H9 (cell line): ENCODE measurements around the gene ANKRD13A. TPM values are rescaled to one million over a fixed set of nuclear protein-coding genes. Genes with fewer than 3 reads are reported as not detected.

Experiments
- DNase-seq: peaks from one replicate; pipeline ENCODE4 v3.0.0-alpha.2; 2017
- H2AFZ ChIP-seq: one replicate; pipeline ENCODE4 v1.6.1; 2013; ENCODE audit warnings: mild to moderate bottlenecking, low read length, control low read depth, moderate library complexity
- H2AK5ac ChIP-seq: 2 replicates; pipeline ENCODE4 v1.6.1; 2013; ENCODE audit warnings: low read length, control low read depth, mixed read lengths; ENCODE audit not compliant: insufficient read length
- H2BK120ac ChIP-seq: one replicate; pipeline ENCODE4 v1.6.1; 2013; ENCODE audit warnings: low read depth, mild to moderate bottlenecking, low read length, control low read depth, inconsistent platforms; ENCODE audit not compliant: poor library complexity, severe bottlenecking
- H2BK12ac ChIP-seq: 2 replicates; pipeline ENCODE4 v1.6.1; 2013; ENCODE audit warnings: low read length, control low read depth, mixed read lengths, low read depth; ENCODE audit not compliant: insufficient read length
- H2BK15ac ChIP-seq: 2 replicates; pipeline ENCODE4 v1.6.1; 2013; ENCODE audit warnings: low read depth, low read length, control low read depth
- H2BK20ac ChIP-seq: one replicate; pipeline ENCODE4 v1.6.1; 2013; ENCODE audit warnings: low read depth, mild to moderate bottlenecking, low read length, control low read depth, inconsistent platforms; ENCODE audit not compliant: poor library complexity, severe bottlenecking
- H2BK5ac ChIP-seq: 2 replicates; pipeline ENCODE4 v1.6.1; 2013; ENCODE audit warnings: low read length, control low read depth, mixed read lengths; ENCODE audit not compliant: insufficient read length
- H3K14ac ChIP-seq: 2 replicates; pipeline ENCODE4 v1.6.1; 2013; ENCODE audit warnings: low read length, control low read depth; ENCODE audit not compliant: insufficient read depth
- H3K18ac ChIP-seq: 2 replicates; pipeline ENCODE4 v1.6.1; 2013; ENCODE audit warnings: low read depth, mild to moderate bottlenecking, mixed read lengths, low read length, control low read depth; ENCODE audit not compliant: insufficient read length
- H3K23ac ChIP-seq: 2 replicates; pipeline ENCODE4 v1.6.1; 2013; ENCODE audit warnings: low read length, control low read depth, mixed read lengths, low read depth; ENCODE audit not compliant: insufficient read length
- H3K23me2 ChIP-seq: 2 replicates; pipeline ENCODE4 v1.6.1; 2013; ENCODE audit warnings: low read depth, mild to moderate bottlenecking, mixed read lengths, low read length, control low read depth; ENCODE audit not compliant: insufficient read length, poor library complexity, severe bottlenecking
- H3K27ac ChIP-seq: 2 replicates; pipeline ENCODE4 v1.5.1; 2013; ENCODE audit warnings: low read length, control low read depth, mixed read lengths, low read depth; ENCODE audit not compliant: insufficient read length
- H3K27me3 ChIP-seq: 2 replicates; pipeline ENCODE4 v1.6.1; 2013; ENCODE audit warnings: low read length, control low read depth, inconsistent platforms; ENCODE audit not compliant: insufficient read depth
- H3K4ac ChIP-seq: 2 replicates; pipeline ENCODE4 v1.6.1; 2013; ENCODE audit warnings: low read depth, mild to moderate bottlenecking, control low read depth, inconsistent platforms, low read length, moderate library complexity
- H3K4me1 ChIP-seq: 2 replicates; pipeline ENCODE4 v1.6.1; 2013; ENCODE audit warnings: low read length, control low read depth, inconsistent platforms; ENCODE audit not compliant: insufficient read depth
- H3K4me2 ChIP-seq: 2 replicates; pipeline ENCODE4 v1.6.1; 2013; ENCODE audit warnings: low read length, control low read depth, mixed read lengths; ENCODE audit not compliant: insufficient read length, insufficient read depth
- H3K56ac ChIP-seq: 2 replicates; pipeline ENCODE4 v1.6.1; 2013; ENCODE audit warnings: low read depth, mild to moderate bottlenecking, mixed read lengths, low read length, control low read depth; ENCODE audit not compliant: insufficient read length
- H3K79me1 ChIP-seq: 2 replicates; pipeline ENCODE4 v1.6.1; 2013; ENCODE audit warnings: low read depth, mild to moderate bottlenecking, moderate library complexity, low read length, control low read depth, inconsistent platforms; ENCODE audit not compliant: insufficient read depth, poor library complexity, severe bottlenecking
- H3K79me2 ChIP-seq: 2 replicates; pipeline ENCODE4 v1.6.1; 2013; ENCODE audit warnings: low read length, control low read depth, inconsistent platforms; ENCODE audit not compliant: insufficient read depth
- H3K9ac ChIP-seq: 2 replicates; pipeline ENCODE4 v1.6.1; 2013; ENCODE audit warnings: low read length, control low read depth, mixed read lengths; ENCODE audit not compliant: insufficient read length; ENCODE audit errors: extremely low read depth
- H3K9me3 ChIP-seq: one replicate; pipeline ENCODE4 v1.6.1; 2013; ENCODE audit warnings: low read depth, low read length, inconsistent platforms; ENCODE audit not compliant: control insufficient read depth
- H3T11ph ChIP-seq: one replicate; pipeline ENCODE4 v1.6.1; 2013; ENCODE audit warnings: mild to moderate bottlenecking, low read length, control low read depth, inconsistent platforms
- H4K20me1 ChIP-seq: one replicate; pipeline ENCODE4 v1.6.1; 2013; ENCODE audit not compliant: control insufficient read depth, insufficient read length, insufficient read depth
- H4K5ac ChIP-seq: 2 replicates; pipeline ENCODE4 v1.6.1; 2013; ENCODE audit warnings: low read depth, mild to moderate bottlenecking, mixed read lengths, low read length, control low read depth; ENCODE audit not compliant: insufficient read length
- H4K8ac ChIP-seq: replicated peaks from 2 replicates; pipeline ENCODE4 v1.6.1; 2013; ENCODE audit warnings: low read length, control low read depth, mixed read lengths, low read depth; ENCODE audit not compliant: insufficient read length
- H4K91ac ChIP-seq: 2 replicates; pipeline ENCODE4 v1.6.1; 2013; ENCODE audit warnings: low read depth, mild to moderate bottlenecking, moderate library complexity, mixed read lengths, low read length, control low read depth; ENCODE audit not compliant: insufficient read length
- H3K27ac Mint-ChIP-seq, 3 experiments: 2 replicates in 2 of 3; 3 replicates in 1 of 3; pipeline ENCODE4 v1.8.0; 2020 to 2021; ENCODE audit warnings: mixed read lengths in 3 of 3, mild to moderate bottlenecking in 1 of 3, moderate library complexity in 1 of 3
- H3K27me3 Mint-ChIP-seq: 2 replicates; pipeline ENCODE4 v1.8.0; 2021; ENCODE audit warnings: low read depth, mild to moderate bottlenecking, moderate library complexity, mixed read lengths
- H3K36me3 Mint-ChIP-seq, 3 experiments: 2 replicates in 2 of 3; 3 replicates in 1 of 3; pipeline ENCODE4 v1.8.0; 2020 to 2021; ENCODE audit warnings: low read depth in 3 of 3, mixed read lengths in 3 of 3; ENCODE audit not compliant: insufficient read depth in 1 of 3
- H3K4me1 Mint-ChIP-seq, 2 experiments: 2 replicates each; pipeline ENCODE4 v1.8.0; 2020; ENCODE audit warnings: mixed read lengths in 2 of 2
- H3K4me3 Mint-ChIP-seq, 2 experiments: 2 replicates in 1 of 2; 3 replicates in 1 of 2; pipeline ENCODE4 v1.8.0; 2020 to 2021; ENCODE audit warnings: mild to moderate bottlenecking in 2 of 2, mixed read lengths in 2 of 2, moderate library complexity in 1 of 2
- H3K9me3 Mint-ChIP-seq, 2 experiments: 2 replicates in 1 of 2; 3 replicates in 1 of 2; pipeline ENCODE4 v1.8.0; 2020; ENCODE audit warnings: mild to moderate bottlenecking in 2 of 2, mixed read lengths in 2 of 2, moderate library complexity in 1 of 2
- CTCF ChIP-seq: fragments of 200-600 bp; sonication (generic); conservative IDR thresholded peaks from 3 replicates; pipeline ENCODE4 v1.8.0; 2021; ENCODE audit warnings: antibody characterized with exemption, mild to moderate bottlenecking
- WGBS: extraction: QIAGEN DNeasy Blood & Tissue Kit; methylation state at CpG from one replicate; pipeline ENCODE4 v1.1.7; 2013; ENCODE audit warnings: missing lambda C conversion rate, low lambda C conversion rate, mixed read lengths; ENCODE audit not compliant: insufficient read length; ENCODE audit errors: extremely low coverage; 5-methylcytosine and 5-hydroxymethylcytosine counted together
- total RNA-seq: library from RNA; stranded (reverse); gene quantifications from 2 replicates; pipeline ENCODE4 v1.2.1, GENCODE V29; 2021

The ANKRD13A gene
- total RNA-seq, 1 experiment from 2014 or later = 18.0 TPM

GRCh38 chr12:109991586-109991985, 7.6 kb upstream of the ANKRD13A start:
- Histone ChIP-seq H3K9ac (no peak overlapping the region), H3K14ac (no peak overlapping the region), H2BK20ac (no peak overlapping the region), H3K79me1 (no peaks in the 10 kb centered on the region), H3K56ac (no peak overlapping the region), H4K8ac (no peak overlapping the region), H3K27me3 (no peaks in the 10 kb centered on the region), H3K27ac (no peak overlapping the region), H3K23me2 (peaks cover 4% of the 10 kb centered on the region), H4K5ac (no peak overlapping the region), H3K79me2 (no peaks in the 10 kb centered on the region), H2AK5ac (no peak overlapping the region), H3K23ac (no peak overlapping the region), H3K4ac (no peak overlapping the region), H2AFZ (no peak overlapping the region), H3K9me3 (no peaks in the 10 kb centered on the region), H3K4me2 (no peak overlapping the region), H2BK15ac (no peak overlapping the region), H2BK120ac (no peak overlapping the region), H4K20me1 (no peaks in the 10 kb centered on the region), H3K18ac (no peak overlapping the region), H3T11ph (no peak overlapping the region), H4K91ac (no peak overlapping the region), H3K4me1 (no peaks in the 10 kb centered on the region), H2BK12ac (no peak overlapping the region), H2BK5ac (no peak overlapping the region)
- Mint-ChIP-seq H3K4me3 (no peak overlapping the region), H3K9me3 (no peaks in the 10 kb centered on the region), H3K27ac (no peak overlapping the region; a peak in 1 of 7 replicates), H3K27me3 (no peaks in the 10 kb centered on the region), H3K36me3 (peaks cover 10 to 31% (median 11%) of the 10 kb centered on the region in 3 experiments; a peak in 6 of 7 replicates), H3K4me1 (peaks cover 13 to 16% of the 10 kb centered on the region in 2 experiments)
- WGBS = no CpG with 5 or more reads among the region's 5 CpGs
- DNase-seq = no peak
- no peak for TF ChIP-seq CTCF
